HG03135 (cell line): ENCODE measurements around the gene E2F1.
A peak's percentile ranks its signal among the peaks of the same experiment; 100 is the strongest.

Source experiments
- ATAC-seq: cut with Tn5 transposase; IDR thresholded peaks from one replicate; pipeline ENCODE4 v1.9.1; 2021; ENCODE audit warnings: mild to moderate bottlenecking, moderate library complexity; ENCODE audit not compliant: unreplicated experiment

Gene E2F1

DNA sequence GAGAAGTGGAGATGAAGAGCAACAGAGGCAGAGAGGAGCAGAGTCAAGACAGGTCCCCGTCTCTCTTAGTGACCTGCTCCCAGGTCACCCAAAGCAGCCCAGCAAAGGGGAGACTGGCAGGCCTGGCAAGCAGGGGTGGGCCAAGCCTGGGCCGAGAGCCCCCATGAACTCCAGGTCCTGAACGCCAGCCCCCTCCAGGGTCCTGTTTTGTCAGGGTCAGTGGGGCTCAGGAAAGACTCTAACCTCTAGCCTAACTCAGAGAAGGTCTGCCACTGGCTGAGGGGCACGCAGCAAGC lies 13.1 kb downstream of the E2F1 start:
- no peak for ATAC-seq

DNA sequence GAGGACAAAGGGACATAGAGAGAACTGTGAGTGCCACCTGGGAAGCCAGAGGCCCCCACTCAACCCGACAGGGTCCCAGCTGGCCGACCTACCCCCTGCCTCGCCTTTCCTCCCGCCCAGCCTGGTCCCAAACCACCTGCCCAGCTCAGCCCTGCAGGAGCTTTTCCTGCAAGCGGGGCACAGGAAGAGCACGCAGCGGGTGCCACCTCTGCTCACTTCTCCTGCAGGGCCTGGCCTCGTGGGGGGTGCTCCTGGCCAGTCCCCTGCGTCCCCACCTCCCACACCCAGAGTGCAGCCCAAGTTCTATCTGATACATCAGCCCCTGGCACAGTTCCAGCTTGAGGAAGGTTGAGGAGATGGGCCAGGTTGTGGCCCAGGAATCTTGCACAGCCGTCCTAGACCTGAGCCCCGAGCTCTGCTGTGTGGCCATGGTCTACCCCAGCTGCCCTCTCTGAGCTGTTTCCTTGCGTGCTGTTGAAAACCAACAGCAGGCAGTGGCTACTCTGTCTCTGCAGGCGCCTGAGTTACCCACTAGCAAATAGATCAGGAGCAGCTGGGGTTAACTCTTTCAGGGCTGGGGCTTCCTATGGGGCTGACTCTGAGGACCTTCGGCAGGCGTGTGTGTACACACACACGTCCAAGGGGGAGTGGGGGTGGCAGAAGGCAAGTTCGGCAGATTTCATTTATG lies 13.6 kb downstream of the E2F1 start:
- no peak for ATAC-seq

DNA sequence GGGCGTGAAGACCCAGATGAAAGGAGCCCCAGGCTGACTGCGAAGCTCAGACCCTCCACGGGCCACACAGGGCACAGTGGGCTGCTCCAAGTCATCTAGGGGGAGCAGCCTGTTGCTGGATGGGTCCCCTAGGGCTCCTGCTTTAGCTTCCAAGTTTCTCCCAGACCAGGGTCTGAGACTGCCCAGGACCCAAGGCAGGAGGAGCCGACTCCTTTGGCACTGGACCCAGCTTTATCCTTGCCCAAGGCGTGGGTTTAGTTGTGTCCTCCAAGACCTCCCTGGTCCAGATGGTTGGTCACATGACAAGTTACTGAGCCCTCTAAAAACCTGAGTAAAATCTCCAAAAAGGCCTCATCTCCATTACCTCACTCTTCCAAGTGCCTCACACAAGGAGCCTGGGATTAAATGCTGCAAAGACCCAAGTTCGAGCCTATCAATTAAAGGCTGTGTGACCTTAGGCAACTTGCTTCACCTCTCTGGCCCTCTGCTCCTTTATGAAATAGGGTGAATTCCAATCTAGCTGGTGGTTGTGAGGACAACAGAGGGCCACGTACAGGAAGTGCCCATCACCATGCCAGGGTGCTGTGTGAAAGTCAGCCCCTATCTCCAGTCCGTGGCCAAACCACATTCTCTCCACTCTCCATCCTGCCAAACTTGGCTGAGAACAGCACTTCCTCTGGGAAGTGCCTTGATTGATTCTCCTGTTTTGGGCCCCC lies 14.5 kb downstream of the E2F1 start:
- ATAC-seq, result no peak

- ATAC-seq, result no peak
Measured at GRCh38 chr20:33670715-33671499, 15.3 kb downstream of the E2F1 start.

DNA sequence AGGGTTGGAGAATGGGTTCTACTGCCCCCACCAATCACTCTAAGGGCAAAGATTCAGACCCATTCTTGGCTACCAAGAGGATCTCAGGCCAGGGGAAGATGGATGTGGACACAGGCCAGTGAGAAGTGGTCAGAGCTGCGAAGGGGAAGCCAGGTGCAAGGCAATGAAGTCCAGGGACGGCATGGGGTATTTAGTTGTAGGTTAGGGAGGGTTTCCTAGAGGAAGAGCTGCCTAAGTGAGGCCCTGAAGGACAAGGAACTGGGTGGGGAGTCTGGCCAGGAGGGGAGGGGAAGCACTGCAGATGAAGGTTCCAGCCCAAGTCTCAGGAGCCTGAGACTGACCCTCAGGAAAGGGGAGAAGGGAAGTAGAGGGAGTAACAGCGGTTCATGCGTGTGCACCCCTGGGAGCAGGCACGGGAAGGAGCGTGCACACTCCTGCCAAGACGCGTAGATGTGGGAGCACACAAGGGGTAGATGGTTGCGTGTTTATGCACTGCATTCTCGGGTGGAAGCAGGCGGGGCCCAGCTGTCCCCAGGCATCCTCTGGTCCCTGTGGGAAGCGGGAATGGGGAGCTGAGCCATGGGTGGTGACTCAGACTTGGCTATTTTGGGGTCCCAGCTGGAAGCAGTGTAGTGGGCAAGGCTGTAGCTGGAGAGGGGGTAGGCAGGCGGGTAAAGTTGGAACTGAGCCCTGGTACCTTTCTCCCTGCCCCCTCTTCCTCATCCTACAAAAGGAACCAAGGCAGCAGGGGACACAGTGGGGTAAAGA lies 16.1 kb downstream of the E2F1 start:
- ATAC-seq, result no peak

GRCh38 chr20:33669224-33669623 lies 17.0 kb downstream of the E2F1 start:
- no peak for ATAC-seq

DNA sequence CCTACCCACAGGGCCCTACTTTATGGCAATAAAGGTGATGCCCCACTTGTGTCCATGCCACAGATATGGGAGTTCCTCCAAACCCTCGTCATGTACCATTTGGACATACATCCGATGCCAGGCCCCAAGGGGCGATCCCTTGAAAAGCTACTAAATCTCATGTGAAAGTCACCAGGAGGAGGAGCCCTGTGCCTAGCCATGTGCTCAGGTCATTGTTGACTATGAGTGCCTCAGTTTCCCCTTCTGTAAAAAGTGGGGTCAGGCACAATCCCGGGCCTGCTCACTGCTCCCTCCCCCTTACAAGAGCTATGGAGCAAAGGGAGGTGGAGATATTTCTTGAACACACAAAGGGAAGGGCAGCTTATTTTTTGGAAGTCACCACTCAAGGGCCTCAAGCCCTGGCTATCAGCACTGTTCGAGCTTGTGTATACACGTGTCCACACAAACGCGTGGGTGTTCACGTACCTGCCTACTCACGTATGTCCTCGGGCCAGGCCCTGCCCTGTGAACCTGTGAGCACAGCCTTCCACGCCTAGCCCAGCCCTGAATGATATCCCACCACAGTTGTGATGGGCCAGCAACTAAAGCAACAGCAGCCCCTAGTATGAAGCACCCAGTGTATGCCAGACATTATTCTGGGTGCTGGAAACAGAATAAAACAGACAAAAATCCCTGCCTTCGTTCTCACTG lies 17.6 kb downstream of the E2F1 start:
- no peak for ATAC-seq

DNA sequence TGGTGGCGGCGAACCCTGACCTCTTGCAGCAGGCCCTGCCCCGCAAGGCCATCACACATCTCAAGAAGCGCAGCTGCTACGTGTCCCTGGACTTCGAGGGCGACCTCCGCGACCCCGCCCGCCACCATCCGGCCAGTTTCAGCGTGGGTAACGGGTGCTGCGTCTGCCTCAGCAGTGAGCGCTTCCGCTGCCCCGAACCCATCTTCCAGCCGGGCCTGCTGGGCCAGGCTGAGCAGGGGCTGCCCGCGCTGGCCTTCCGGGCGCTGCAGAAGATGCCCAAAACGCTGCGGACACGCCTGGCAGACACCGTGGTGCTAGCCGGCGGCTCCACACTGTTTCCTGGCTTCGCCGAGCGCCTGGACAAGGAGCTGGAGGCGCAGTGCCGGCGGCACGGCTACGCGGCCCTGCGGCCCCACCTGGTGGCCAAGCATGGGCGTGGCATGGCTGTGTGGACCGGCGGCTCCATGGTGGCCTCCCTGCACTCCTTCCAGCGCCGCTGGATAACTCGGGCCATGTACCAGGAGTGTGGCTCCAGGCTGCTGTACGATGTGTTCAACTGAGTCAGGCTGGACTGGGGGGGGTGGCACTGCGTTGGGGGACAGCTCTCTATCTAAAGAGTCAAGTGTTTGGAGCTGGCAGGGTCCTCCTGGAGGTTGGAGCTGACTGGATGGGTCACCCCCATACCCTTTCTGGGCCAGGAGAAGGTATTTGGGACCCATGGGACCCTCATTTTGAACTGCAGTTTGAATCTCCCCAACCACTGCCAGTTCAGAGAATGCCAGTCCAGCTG lies 18.3 kb downstream of the E2F1 start:
- peak; percentile 38 for ATAC-seq

- peak; percentile 14 for ATAC-seq
Measured at GRCh38 chr20:33667245-33667675, 18.9 kb downstream of the E2F1 start.

DNA sequence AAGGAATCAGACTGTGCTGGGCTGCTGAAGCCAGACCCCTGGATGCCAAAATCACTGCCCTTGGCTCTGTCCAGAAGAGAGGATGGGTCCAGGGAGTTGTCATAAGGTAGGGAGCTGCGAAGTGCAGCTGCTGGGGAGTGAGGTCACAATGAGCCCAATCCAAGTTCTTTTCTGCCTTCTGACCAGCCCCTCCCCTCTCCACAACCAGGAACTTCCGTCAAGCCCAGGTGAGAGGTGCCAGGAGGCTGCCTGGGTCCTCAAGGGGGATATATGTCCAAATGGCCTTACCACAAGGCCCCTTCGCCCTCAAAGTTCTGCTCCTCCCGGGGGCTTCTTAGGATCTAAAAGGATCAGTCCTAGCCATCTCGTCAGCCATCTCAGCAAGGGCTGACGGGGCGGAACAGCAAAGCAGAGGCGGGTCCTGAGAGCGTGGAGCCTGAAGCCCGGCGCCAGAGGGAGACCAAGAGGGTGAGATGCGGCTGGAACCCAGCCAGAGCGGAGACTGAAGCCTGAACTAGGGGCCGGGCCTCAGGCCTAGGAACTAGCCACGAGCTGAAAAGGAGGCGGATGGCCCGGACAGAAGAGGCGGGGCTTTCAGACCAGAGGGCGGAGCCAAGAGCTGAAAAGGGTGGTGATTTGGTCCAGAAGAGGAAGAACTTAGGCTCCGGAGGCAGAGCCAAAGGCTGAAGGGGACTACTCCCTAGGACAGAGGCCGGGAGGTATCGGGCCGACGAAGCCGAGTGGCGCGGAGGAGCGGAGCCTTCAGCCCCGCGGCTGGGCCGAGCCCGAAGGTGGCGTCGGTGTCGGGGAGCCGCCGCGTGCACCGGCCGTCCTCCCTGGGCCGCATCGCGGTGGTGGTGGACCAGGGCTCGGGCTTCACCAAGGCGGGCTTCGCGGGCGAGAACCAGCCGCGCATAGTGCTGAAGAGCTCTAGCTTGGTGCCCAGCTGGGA lies 19.6 kb downstream of the E2F1 start, which contains the start of gene ACTL10:
Gene ACTL10 (plus strand): TSS at position 651 of the 952 bp plus-strand sequence. CDS start 555 bp downstream, outside the sequence.
- ATAC-seq, result peak; percentile 74

DNA sequence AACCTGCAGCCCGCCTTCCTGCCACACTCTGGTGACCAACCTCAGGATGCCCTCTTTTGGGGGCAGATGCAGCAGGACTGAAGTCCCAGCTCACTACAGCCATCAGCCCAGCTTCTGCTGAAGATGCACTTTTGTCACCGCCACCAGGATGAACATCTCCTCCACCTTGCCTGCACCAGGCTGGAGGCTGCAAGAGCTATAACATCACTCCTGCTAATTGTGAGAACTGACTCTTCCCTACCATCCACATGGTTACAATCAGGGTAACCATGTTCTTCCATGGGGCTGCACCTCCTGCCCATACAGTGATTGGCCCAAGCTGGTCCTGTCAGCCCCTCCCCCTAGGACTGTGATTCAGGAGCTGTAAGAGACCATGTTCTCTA lies 21.4 kb downstream of the E2F1 start:
- no peak for ATAC-seq

DNA sequence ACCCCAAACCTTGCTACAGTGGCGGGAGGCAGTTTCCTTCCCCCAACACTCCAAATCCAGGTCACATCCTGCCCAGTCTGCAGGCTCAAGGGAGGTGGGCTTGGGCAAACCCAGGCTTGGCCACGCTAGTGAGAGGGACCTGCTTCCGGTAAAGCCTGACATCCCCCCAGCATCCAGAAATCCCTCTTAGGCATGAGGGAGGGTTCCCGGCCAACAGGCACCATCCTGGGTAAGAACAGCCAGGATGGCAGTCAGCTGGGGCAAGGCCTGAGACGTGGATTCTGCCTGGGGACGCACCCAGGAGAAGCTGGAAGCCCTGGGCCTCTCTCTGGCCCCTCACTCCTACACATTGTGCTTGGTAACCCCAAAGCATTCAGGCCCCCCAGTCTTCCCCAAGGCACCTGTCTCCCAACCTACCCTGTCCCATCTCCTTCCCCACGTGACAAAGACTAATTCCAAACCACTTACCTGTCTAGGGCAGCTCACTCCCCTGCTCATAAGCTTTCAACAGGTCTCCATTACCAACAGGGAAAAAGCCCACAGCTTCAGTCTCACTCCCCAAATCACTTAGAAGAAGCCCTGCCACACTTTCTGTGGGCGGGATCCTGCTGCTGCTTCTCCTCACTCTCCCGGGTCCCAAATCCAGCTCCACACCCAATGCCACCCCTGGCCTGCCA lies 22.0 kb downstream of the E2F1 start:
- no peak for ATAC-seq

DNA sequence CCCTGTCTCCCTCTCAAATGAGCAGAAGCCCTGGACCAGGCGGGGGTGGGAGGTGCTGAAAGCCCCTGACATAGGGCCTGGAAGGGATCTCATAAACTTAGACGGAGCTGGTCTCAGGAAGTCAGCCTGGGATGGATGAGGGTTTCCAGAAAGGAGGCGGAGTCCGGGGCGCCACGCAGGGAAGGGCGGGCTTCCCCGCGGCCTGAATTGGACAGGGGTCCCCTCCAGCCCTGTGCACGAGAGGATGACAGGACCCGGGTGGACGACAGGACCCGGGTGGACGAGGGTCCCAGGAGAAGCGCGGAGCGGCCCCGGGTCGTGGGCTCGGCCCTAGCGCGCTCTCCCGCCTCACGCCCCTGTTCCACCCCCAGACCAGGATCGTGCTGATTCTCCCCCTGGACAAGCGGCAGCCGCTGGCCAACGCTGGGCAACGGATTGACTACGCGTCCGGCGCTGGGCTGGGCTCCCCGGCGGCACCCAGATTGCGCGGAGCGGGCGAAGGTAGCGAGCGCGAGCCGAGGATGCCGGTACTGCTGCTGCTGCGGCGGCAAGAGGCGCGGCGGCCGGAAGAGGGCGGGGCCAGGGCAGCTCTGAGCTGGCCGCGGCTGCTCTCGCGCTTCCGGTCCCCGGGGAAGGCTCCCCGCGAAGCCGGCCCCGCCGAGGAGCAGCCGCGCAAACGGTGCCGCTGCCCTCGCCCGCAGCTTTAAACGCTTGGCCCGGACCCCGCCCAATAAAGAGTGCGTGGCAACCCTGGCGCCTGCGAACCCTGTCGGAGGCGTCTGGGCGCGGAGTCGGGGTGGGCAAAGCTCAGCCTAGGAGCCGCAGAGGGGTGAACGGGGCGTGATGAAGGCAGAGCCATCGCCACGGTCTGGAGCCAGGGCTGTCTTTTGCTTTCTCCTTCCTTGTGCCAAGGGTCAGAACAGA lies 22.8 kb downstream of the E2F1 start:
- no peak for ATAC-seq

DNA sequence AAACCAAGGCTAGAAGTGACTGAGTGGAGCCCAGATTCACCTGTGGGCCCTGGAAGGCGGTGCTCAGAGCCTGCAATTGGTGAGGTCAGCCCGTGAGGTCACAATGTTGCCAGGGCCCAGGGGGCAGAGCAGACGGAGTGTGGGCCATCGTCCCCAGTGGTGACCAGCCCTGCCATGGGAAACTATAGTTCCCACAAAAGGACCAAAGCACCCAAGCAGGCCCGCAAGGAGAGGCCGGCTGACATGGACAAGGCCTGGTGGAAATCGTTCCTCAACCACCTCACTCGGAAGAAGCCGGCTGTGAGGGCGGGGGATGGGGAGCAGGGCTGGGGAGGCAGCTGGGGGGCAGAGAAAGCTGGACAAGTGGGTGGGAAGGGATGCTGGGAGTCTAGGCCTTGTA lies 24.0 kb downstream of the E2F1 start, which contains the start of gene C20orf144:
Gene C20orf144 (plus strand): TSS at position 156 of the 400 bp plus-strand sequence. CDS start 19 bp downstream, at position 175.
- no peak for ATAC-seq

GRCh38 chr20:33660685-33661058 lies 25.5 kb downstream of the E2F1 start:
- ATAC-seq, result no peak

DNA sequence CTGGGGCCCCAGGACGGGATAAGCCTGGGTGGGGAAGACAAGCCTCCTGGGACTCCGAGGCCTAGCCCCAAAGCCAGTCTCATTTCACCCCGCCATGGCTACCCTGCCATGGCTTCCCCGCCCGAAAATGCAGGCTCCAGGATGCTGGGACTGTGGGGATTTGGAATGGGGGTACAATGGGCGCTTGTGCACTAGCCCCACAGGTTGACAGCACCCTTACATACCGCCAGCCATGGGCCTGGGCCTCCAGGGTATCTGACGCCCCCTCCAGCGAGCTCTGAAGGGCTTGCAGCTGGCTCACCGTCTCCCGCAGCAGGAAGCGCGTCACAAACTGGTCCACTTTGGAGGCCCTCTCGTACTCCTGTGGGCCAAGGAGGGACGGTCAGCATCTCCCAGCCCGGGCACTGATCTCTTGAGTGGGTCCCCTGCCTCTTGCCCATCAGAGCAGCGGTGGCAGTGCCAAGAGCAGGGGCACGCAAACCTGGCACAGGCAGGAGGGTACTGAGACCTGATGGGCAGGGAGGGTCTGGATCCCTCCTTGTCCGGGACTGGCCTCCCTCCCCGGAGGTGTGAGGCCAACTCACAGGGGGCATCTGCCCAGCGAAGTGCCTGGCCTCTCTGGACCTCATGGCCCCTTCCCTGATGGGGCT lies 26.0 kb downstream of the E2F1 start:
- no peak for ATAC-seq
